H1 (cell line): ENCODE results near the gene SOX13. TPM values are rescaled to one million over a fixed set of nuclear protein-coding genes. Genes with fewer than 3 reads are reported as not detected.
A peak's percentile ranks its signal among the peaks of the same experiment; 100 is the strongest.

ENCODE experiments used
- CTCF ChIA-PET: fragments of 300-600 bp; sonication (Branson Sonifier 250); formaldehyde crosslinking; loops from one replicate; lab custom pipeline; 2021; ENCODE audit not compliant: partially characterized antibody; lab: Charles Lee
- POLR2A ChIA-PET: fragments of 300-600 bp; sonication (Branson Sonifier 250); formaldehyde crosslinking; loops from one replicate; lab custom pipeline; 2021; ENCODE audit warnings: inconsistent platforms; ENCODE audit not compliant: partially characterized antibody; lab: Charles Lee
- DNase-seq, 2 experiments: peaks; one replicate each; pipeline versions ENCODE4 v3.0.0 to v3.0.0-alpha.2; 2010 to 2022; ENCODE audit warnings: low spot score in 2 of 2, low read depth in 1 of 2, mixed read lengths in 1 of 2
- FAIRE-seq: peaks from 2 replicates; lab custom pipeline; 2011; peaks lifted over from hg19 to GRCh38; lab: Jason Lieb, UNC
- H2AFZ ChIP-seq: 2 replicates; pipeline ENCODE4 v1.8.1; 2012; ENCODE audit warnings: low read length, inconsistent platforms
- H2AK5ac ChIP-seq: 2 replicates; pipeline ENCODE4 v1.6.1; 2013; ENCODE audit warnings: low read depth, low read length
- H2BK120ac ChIP-seq: replicated peaks from 2 replicates; pipeline ENCODE3; 2013; ENCODE audit warnings: low read depth, low read length, inconsistent platforms
- H2BK12ac ChIP-seq: 2 replicates; pipeline ENCODE4 v1.6.1; 2013; ENCODE audit warnings: low read depth, low read length
- H2BK15ac ChIP-seq: 2 replicates; pipeline ENCODE4 v1.6.1; 2013; ENCODE audit warnings: low read length
- H2BK20ac ChIP-seq: 2 replicates; pipeline ENCODE4 v1.6.1; 2013; ENCODE audit warnings: low read length
- H2BK5ac ChIP-seq: 2 replicates; pipeline ENCODE4 v1.6.1; 2013; ENCODE audit warnings: low read depth, low read length
- H3K14ac ChIP-seq: 2 replicates; pipeline ENCODE4 v1.6.1; 2013; ENCODE audit warnings: inconsistent platforms; ENCODE audit not compliant: insufficient read length
- H3K18ac ChIP-seq: 2 replicates; pipeline ENCODE4 v1.6.1; 2013; ENCODE audit warnings: low read length; ENCODE audit errors: extremely low read depth
- H3K23ac ChIP-seq: 2 replicates; pipeline ENCODE4 v1.6.1; 2013; ENCODE audit warnings: inconsistent platforms; ENCODE audit not compliant: insufficient read length
- H3K23me2 ChIP-seq: 2 replicates; pipeline ENCODE4 v1.6.1; 2013; ENCODE audit warnings: low read depth, low read length
- H3K27ac ChIP-seq: 2 replicates; pipeline ENCODE4 v1.6.1; 2011; ENCODE audit warnings: low read depth, low read length, inconsistent platforms
- H3K27me3 ChIP-seq, 4 experiments: replicated peaks in 1 of 4; 1 replicate in 1 of 4; 2 replicates in 3 of 4; pipeline versions ENCODE4 v1.6.1 to v1.8.1; 2011 to 2013; ENCODE audit warnings: low read length in 3 of 4, mild to moderate bottlenecking in 3 of 4, inconsistent platforms in 2 of 4, mixed read lengths in 2 of 4, moderate library complexity in 1 of 4; ENCODE audit not compliant: control insufficient read depth in 3 of 4, insufficient read depth in 3 of 4; ENCODE audit errors: extremely low read depth in 1 of 4
- H3K36me3 ChIP-seq, 4 experiments: 2 replicates each; pipeline versions ENCODE4 v1.6.1 to v1.8.1; 2011 to 2013; ENCODE audit warnings: mild to moderate bottlenecking in 4 of 4, low read length in 3 of 4, moderate library complexity in 2 of 4, control low read depth in 1 of 4, inconsistent platforms in 1 of 4; ENCODE audit not compliant: insufficient read depth in 4 of 4, control insufficient read depth in 2 of 4
- H3K4ac ChIP-seq: replicated peaks from 2 replicates; pipeline ENCODE3; 2013; ENCODE audit warnings: low read length, low read depth, mixed read lengths, inconsistent platforms; ENCODE audit not compliant: insufficient read length
- H3K4me1 ChIP-seq, 4 experiments: replicated peaks in 1 of 4; 1 replicate in 1 of 4; 2 replicates in 3 of 4; pipeline versions ENCODE4 v1.6.1 to v1.8.1; 2011 to 2013; ENCODE audit warnings: low read length in 3 of 4, inconsistent platforms in 2 of 4, mixed read lengths in 1 of 4; ENCODE audit not compliant: insufficient read depth in 4 of 4, control insufficient read depth in 3 of 4
- H3K4me2 ChIP-seq, 2 experiments: 2 replicates each; pipeline versions ENCODE4 v1.6.1 to v1.8.1; 2011 to 2013; ENCODE audit warnings: low read depth in 2 of 2, low read length in 2 of 2, control low read depth in 1 of 2, inconsistent platforms in 1 of 2, mild to moderate bottlenecking in 1 of 2; ENCODE audit not compliant: insufficient read depth in 1 of 2
- H3K4me3 ChIP-seq, 4 experiments: fragments of 200-600, 300-600 bp in 1 of 4; sonication (generic), shearing (Covaris generic), sonication (Bioruptor Twin) in 1 of 4; 2 replicates each; pipeline versions ENCODE4 v1.5.1 to v1.8.1; 2011 to 2016; ENCODE audit warnings: low read length in 4 of 4, low read depth in 3 of 4, control low read depth in 2 of 4, inconsistent platforms in 2 of 4, mild to moderate bottlenecking in 2 of 4, mixed read lengths in 1 of 4, moderate library complexity in 1 of 4; ENCODE audit not compliant: insufficient read depth in 2 of 4; ENCODE audit errors: extremely low read depth in 1 of 4
- H3K56ac ChIP-seq: replicated peaks from 2 replicates; pipeline ENCODE3; 2013; ENCODE audit warnings: low read depth, mild to moderate bottlenecking, mixed read lengths, low read length, inconsistent platforms; ENCODE audit not compliant: insufficient read length
- H3K79me1 ChIP-seq: 2 replicates; pipeline ENCODE4 v1.6.1; 2013; ENCODE audit warnings: low read depth, low read length, control low read depth
- H3K79me2 ChIP-seq, 2 experiments: 2 replicates each; pipeline versions ENCODE4 v1.6.1 to v1.8.1; 2012 to 2013; ENCODE audit warnings: low read length in 2 of 2, mild to moderate bottlenecking in 2 of 2, inconsistent platforms in 1 of 2; ENCODE audit not compliant: insufficient read depth in 2 of 2, control insufficient read depth in 1 of 2
- H3K9ac ChIP-seq, 4 experiments: replicated peaks in 1 of 4; 1 replicate in 1 of 4; 2 replicates in 3 of 4; pipeline versions ENCODE4 v1.6.1 to v1.8.1; 2011 to 2013; ENCODE audit warnings: low read depth in 3 of 4, low read length in 3 of 4, control low read depth in 2 of 4, mild to moderate bottlenecking in 2 of 4, moderate library complexity in 2 of 4, inconsistent platforms in 1 of 4; ENCODE audit errors: extremely low read depth in 1 of 4
- H3K9me3 ChIP-seq, 2 experiments: 2 replicates each; pipeline versions ENCODE4 v1.6.1 to v1.8.1; 2012 to 2013; ENCODE audit warnings: mild to moderate bottlenecking in 2 of 2, moderate library complexity in 2 of 2, control low read depth in 1 of 2, inconsistent platforms in 1 of 2, low read depth in 1 of 2, low read length in 1 of 2, mixed read lengths in 1 of 2; ENCODE audit not compliant: insufficient read depth in 2 of 2
- H4K20me1 ChIP-seq, 2 experiments: replicated peaks in 1 of 2; 2 replicates each; pipeline versions ENCODE3 to v1.8.1; 2011 to 2013; ENCODE audit warnings: inconsistent platforms in 2 of 2, low read length in 2 of 2, mild to moderate bottlenecking in 1 of 2; ENCODE audit not compliant: insufficient read depth in 2 of 2, control insufficient read depth in 1 of 2
- H4K5ac ChIP-seq: 2 replicates; pipeline ENCODE4 v1.6.1; 2013; ENCODE audit warnings: low read length, low read depth, mixed read lengths, inconsistent platforms; ENCODE audit not compliant: insufficient read length
- H4K8ac ChIP-seq: 2 replicates; pipeline ENCODE4 v1.8.0; 2013; ENCODE audit warnings: mild to moderate bottlenecking, moderate library complexity, low read length, inconsistent platforms; ENCODE audit not compliant: insufficient read depth; ENCODE audit errors: extremely low read depth
- H4K91ac ChIP-seq: replicated peaks from 2 replicates; pipeline ENCODE3; 2013; ENCODE audit warnings: low read length, mixed read lengths, inconsistent platforms; ENCODE audit not compliant: insufficient read length
- BACH1 ChIP-seq: IDR thresholded peaks from 2 replicates; pipeline ENCODE4 v1.6.1; 2012; ENCODE audit warnings: low read length, improper control_type of control experiment
- GTF2F1 ChIP-seq: IDR thresholded peaks from 2 replicates; pipeline ENCODE4 v1.6.1; 2012; ENCODE audit warnings: low read depth, low read length, improper control_type of control experiment, borderline replicate concordance
- HDAC2 ChIP-seq, 2 experiments: fragments of 300-600 bp in 1 of 2; sonication (generic) in 1 of 2; IDR thresholded peaks; 2 replicates each; pipeline ENCODE4 v1.6.1; 2011 to 2012; ENCODE audit warnings: low read depth in 2 of 2, low read length in 2 of 2, mild to moderate bottlenecking in 2 of 2, moderate library complexity in 2 of 2, borderline replicate concordance in 1 of 2, inconsistent platforms in 1 of 2
- JUN ChIP-seq: IDR thresholded peaks from 2 replicates; pipeline ENCODE4 v1.6.1; 2011; ENCODE audit warnings: low read depth, mild to moderate bottlenecking, improper control_type of control experiment, low read length
- KDM1A ChIP-seq: fragments of 200-600, 300-600 bp; sonication (generic); IDR thresholded peaks from 2 replicates; pipeline ENCODE4 v1.7.1; 2016; ENCODE audit warnings: mild to moderate bottlenecking, low read length, borderline replicate concordance
- NRF1 ChIP-seq: IDR thresholded peaks from 2 replicates; pipeline ENCODE4 v1.6.1; 2011; ENCODE audit warnings: mild to moderate bottlenecking, low read depth, low read length, improper control_type of control experiment
- PHF8 ChIP-seq: fragments of 200-600 bp; sonication (generic); conservative IDR thresholded peaks from 2 replicates; pipeline ENCODE4 v1.7.1; 2012; ENCODE audit warnings: low read depth, mild to moderate bottlenecking, inconsistent platforms, low read length, moderate library complexity
- RFX5 ChIP-seq: IDR thresholded peaks from 2 replicates; pipeline ENCODE4 v1.6.1; 2011; ENCODE audit warnings: low read depth, low read length, improper control_type of control experiment, borderline replicate concordance
- SIX5 ChIP-seq: IDR thresholded peaks from 2 replicates; pipeline ENCODE4 v1.6.1; 2011; ENCODE audit warnings: mild to moderate bottlenecking, low read depth, low read length
- SP2 ChIP-seq: IDR thresholded peaks from 2 replicates; pipeline ENCODE4 v1.6.1; 2012; ENCODE audit warnings: mild to moderate bottlenecking, low read length, inconsistent platforms
- WGBS, 2 experiments: shearing (Covaris generic) in 1 of 2; methylation state at CpG; one replicate each; pipeline versions ENCODE4 v1.1.6 to v1.1.7; 2013 to 2015; ENCODE audit warnings: low lambda C conversion rate in 2 of 2, mixed read lengths in 2 of 2, inconsistent platforms in 1 of 2, low coverage in 1 of 2, missing lambda C conversion rate in 1 of 2; ENCODE audit not compliant: insufficient replicate concordance in 2 of 2, insufficient coverage in 1 of 2, insufficient read length in 1 of 2; ENCODE audit errors: extremely low coverage in 1 of 2, missing lambda C conversion rate in 1 of 2; 5-methylcytosine and 5-hydroxymethylcytosine counted together
- polyA plus RNA-seq, 7 experiments: library from polyadenylated mRNA; depleted of rRNA in 3 of 7; stranded (reverse) in 5 of 7; unstranded in 2 of 7; fragments of >200 nt in 5 of 7; fragments of 200-250 nt in 2 of 7; gene quantifications; 1 replicate in 5 of 7; 2 replicates in 1 of 7; 4 replicates in 1 of 7; pipeline versions ENCODE4 v1.2.1 to v1.2.3, GENCODE V29; 2011 to 2013; ENCODE audit warnings: missing spikeins in 2 of 7, mixed read lengths in 2 of 7
- total RNA-seq: library from RNA; stranded (reverse); fragmentation: NEBNext Ultra II Directional; extraction: Animal tissue kit (Norgen Biotek cat#: 25700); gene quantifications from 2 replicates; pipeline ENCODE4 v1.2.1, GENCODE V29; 2021
- TF ChIP-seq, protein P1 (sequence below): IDR thresholded peaks from 2 replicates; pipeline ENCODE4 v1.6.1; 2012; ENCODE audit warnings: low read length, inconsistent platforms

The SOX13 gene
- total and polyA plus RNA-seq, 2 of the 8 experiments (the other 6 are each of a cell fraction or from before 2014, with no cell fraction given), result 113 to 173 TPM

DNA sequence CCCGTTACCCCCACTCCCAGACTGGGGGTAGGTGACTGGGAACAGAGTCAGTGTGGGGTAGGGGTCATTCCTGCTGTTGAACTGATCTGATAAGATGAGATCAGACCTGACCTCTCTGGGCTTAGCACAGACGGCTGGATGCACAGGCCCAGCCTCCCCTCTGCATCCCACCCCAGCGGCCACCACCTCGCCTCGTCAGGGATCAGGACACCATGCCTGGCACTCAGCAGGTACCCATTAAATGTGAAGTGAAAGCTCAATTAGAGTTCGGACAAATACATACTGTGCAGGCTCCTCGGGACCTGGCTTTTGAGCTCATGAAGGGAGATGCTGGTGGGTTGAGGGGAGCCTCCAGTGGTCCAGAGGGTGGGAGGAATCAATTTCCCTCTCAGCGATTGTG lies 15.7 kb downstream of the SOX13 start:
- WGBS, 2 experiments, result 65% methylated on average over 7 of the region's 8 CpGs; no CpG with 5 or more reads in 1 of the 2 experiments
- FAIRE-seq (no peak), DNase-seq (peak in 1 of 2 experiments; percentile 54)
- Histone ChIP-seq H3K4ac (peak overlapping the region; percentile 59), H3K18ac (peak overlapping the region; percentile 48; the same call in 1 of the 2 replicates), H3K9ac (0 out of 7 replicates have a peak overlapping the region, but pooled peaks of 1 of the 4 experiments have one; percentile 3), H2AK5ac (peak overlapping the region; percentile 78; the same call in 1 of the 2 replicates), H3K23ac (no peak overlapping the region), H2BK120ac (no peak overlapping the region), H2AFZ (no peak overlapping the region), H3K14ac (no peak overlapping the region), H4K8ac (no peak overlapping the region), H2BK15ac (peak overlapping the region; percentile 31; the same call in 1 of the 2 replicates), H2BK12ac (0 out of 2 replicates have a peak overlapping the region, but pooled peaks have one; percentile 4), H2BK5ac (peak overlapping the region; percentile 77; the same call in 1 of the 2 replicates), H3K36me3 (no peaks in the 10 kb centered on the region), H4K5ac (peak overlapping the region; percentile 25), H3K4me1 (peaks cover 40 to 66% (median 53%) of the 10 kb centered on the region in 4 experiments), H3K27me3 (no peaks in the 10 kb centered on the region), H3K79me1 (peaks cover 28% of the 10 kb centered on the region), H3K4me2 (peak overlapping the region in 1 of 2 experiments; percentile 15; a peak in 2 of 4 replicates), H4K91ac (peak overlapping the region; percentile 45), H3K79me2 (peaks cover 58 to 98% of the 10 kb centered on the region in 2 experiments), H3K23me2 (no peaks in the 10 kb centered on the region), H3K56ac (no peak overlapping the region), H3K9me3 (no peaks in the 10 kb centered on the region), H4K20me1 (peaks cover 42 to 58% of the 10 kb centered on the region in 2 experiments), H2BK20ac (no peak overlapping the region), H3K27ac (no peak overlapping the region), H3K4me3 (no peak overlapping the region)
- ChIA-PET POLR2A (interaction anchor here (1.7 to 7.7 kb wide), 2 partner anchors 10 kb away, joined by 5 to 101 read pairs; partner anchors contain the start of gene SOX13), CTCF (interaction anchor here (0.6 to 5.4 kb wide), 7 partner anchors 10 to 217 kb away, joined by 3 to 34 read pairs (median 5); no protein-coding TSS in a partner anchor)
- TF ChIP-seq NRF1 (no peak), JUN (no peak), RFX5 (no peak), PHF8 (no peak), HDAC2 (IDR thresholded peaks at IDR 0.05; ENCODE audit: borderline replicate concordance in 1 of 2, low read depth in 2 of 2, low read length in 2 of 2) (no peak), SP2 (no peak), SIX5 (no peak), GTF2F1 (no peak), KDM1A (no peak), BACH1 (no peak)
- TF ChIP-seq, protein P1, sequence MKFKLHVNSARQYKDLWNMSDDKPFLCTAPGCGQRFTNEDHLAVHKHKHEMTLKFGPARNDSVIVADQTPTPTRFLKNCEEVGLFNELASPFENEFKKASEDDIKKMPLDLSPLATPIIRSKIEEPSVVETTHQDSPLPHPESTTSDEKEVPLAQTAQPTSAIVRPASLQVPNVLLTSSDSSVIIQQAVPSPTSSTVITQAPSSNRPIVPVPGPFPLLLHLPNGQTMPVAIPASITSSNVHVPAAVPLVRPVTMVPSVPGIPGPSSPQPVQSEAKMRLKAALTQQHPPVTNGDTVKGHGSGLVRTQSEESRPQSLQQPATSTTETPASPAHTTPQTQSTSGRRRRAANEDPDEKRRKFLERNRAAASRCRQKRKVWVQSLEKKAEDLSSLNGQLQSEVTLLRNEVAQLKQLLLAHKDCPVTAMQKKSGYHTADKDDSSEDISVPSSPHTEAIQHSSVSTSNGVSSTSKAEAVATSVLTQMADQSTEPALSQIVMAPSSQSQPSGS, result no peak
